Activated CD4-positive, alpha-beta T cell treated with anti-CD3 and anti-CD28 coated beads, Interleukin-2, amount 50 U/mL, for 4 hours (primary cell): ENCODE data around the gene NRIP1.

Experiments used
- DNase-seq, 2 experiments: peaks; one replicate each; pipeline ENCODE4 v3.0.0-alpha.2; 2020

Gene NRIP1

DNA sequence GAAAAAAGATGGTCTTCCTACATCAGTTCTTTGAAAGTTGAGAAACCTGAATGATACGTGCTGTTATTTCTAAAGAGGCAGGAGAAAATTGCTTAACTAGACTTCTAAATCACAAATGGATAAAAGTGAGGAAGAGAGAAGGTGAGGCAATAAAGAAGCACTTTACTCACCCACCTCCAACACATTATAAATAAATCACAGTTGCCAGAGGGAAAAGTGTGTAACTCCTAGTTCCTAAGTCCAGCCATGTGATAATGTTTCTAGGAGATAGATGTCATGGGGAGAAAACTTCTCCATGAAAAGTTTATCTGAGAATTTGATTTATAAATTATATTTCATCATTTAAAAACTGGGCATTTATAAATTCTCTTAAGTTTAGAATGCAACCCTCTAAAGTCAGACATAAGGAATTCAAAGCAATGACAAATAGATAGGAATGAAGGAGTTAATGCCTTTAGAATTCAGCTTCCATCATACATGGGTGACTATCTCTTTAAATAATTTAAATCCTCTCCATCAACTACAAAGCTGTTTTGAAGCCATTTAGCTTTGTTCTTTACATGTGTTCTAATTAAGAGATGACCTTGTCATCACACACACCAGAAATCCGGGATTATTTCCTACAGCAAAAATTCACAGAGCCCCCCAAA lies 60.0 kb downstream of the NRIP1 start:
- no peak for DNase-seq

DNA sequence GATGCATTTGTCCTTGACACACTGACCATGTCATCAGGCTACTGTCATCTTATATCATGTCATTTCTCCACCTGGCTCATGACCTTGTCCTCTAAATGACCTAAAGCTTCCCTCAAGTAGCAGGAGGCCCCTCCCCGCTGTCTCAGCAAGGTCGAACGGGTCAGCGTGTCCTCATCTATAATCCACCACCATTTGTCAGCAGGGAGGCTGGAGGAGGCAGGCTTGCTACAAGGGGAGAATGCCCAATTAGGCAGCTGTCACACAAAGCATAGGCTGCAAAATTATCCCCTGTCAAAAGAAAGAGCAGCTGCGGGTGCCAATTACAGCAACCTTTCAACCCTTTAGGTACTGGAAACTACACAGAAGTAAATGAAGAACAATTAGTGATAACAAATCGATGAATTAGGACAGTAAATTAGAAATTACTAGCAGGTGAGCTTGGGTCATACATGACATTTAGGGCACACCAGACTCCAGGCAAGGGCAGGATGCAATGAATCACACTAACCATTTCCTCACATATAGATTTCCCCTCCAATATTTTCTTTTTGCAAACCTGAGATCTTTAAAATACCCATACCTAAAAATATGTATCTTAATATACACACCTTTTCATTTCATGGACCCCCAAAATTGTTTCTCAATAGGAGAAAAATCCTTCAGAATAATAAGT lies 61.2 kb downstream of the NRIP1 start:
- no peak for DNase-seq

DNA sequence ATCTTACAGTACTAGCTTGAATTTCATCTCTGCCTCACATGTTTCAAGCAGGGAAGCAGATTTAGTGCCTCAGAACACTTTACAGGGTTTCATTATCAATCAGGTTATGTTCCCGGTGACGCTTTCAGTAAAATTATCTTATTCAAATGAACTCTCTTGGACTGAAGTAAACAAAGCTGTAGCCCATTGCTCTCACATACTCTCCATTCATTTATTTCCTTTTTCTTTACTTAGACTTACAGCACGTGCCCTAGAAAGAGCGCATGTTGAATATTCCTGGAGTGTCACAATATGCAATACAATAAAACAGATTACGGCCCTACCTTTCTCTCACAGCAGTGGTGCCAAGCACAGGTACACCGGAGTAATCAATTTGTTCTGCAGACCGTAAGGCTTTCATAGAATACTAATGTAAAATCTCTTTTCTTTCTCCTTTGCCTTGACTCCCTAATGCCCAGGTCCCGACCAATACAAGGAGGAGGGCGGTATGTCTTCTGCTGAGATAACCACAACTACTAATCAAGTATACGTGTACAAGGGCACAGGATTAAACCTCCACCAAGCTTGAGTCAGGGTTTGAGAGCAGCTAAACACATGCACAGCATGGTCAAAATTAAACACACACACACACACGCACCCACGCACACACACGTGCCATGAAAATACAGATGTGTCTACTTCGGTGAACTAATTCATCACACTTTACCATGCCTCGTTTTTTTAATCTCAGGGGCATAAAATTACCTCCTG lies 62.8 kb downstream of the NRIP1 start:
- no peak for DNase-seq

DNA sequence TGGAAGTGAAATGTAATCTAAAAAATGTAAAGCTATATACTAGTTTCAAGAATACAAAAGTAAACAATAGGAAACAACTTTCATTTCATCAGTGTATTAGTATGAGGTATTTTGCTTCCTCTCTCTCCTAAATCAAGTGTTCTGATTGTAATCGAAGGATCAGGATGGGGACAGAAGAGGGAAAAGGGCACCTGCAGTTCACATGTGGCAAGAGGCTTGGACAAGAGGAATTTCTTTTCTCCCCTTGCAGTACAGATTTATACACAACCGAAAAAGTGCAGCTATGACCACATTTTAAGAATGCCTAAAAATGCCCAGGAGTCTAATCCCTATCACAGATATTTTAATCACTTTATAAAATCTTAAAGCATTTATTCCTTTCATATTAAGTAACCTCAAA lies 63.7 kb downstream of the NRIP1 start:
- DNase-seq, result no peak

DNA sequence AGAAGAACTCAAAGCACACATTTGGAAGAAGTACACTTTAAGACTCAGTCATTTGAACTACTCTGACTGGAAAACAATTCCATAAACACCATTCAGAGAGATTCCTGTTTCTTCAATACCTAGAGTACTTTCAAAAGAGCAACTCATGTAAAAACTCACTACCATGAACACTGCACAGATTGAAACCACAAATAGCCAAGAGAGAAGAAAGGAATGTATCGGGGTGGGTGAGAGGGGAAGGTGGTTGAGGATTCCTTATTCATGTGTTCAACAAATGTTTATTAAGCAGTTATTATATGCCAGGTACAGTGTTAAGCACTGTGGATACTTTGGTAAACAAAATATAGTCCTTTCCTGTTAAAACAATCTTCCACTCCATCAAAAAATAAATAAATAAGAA lies 64.7 kb downstream of the NRIP1 start:
- DNase-seq, result no peak

DNA sequence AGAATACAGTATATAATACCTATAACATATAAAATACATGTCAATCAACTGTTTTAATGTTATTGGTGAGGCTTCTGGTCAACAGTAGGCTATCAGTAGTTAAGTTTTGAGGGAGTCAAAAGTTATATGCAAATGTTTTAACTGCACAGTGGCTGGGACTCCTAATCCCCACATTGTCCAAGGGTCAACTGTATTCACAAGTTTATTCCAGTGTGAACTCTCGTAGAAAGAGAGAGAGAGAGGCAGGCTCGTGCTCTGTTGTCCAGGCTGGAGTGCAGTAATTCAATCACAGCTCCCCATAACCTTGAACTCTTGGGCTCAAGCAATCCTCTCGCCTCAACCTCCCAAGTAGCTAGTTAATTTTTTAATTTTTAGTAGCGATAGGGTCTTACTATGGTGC lies 66.0 kb downstream of the NRIP1 start:
- DNase-seq, result no peak

DNA sequence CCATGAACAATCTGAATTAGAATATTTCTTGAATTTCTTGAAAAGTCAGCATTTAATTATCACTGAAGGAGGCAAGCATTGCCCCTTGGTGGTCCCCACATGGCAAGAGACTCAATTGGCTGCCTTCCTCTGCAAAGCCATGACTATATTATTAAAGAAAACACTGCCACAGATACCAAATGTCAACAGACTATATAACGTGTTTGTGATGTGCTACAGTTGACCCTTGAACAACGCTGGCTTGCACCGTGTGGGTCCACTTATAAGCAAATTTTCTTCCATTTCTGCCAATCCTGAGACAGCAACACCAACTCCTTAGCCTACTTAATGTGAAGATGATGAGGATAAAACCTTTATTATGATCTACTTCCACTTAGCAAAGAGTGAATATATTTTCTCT lies 66.5 kb downstream of the NRIP1 start:
- DNase-seq, result no peak

DNA sequence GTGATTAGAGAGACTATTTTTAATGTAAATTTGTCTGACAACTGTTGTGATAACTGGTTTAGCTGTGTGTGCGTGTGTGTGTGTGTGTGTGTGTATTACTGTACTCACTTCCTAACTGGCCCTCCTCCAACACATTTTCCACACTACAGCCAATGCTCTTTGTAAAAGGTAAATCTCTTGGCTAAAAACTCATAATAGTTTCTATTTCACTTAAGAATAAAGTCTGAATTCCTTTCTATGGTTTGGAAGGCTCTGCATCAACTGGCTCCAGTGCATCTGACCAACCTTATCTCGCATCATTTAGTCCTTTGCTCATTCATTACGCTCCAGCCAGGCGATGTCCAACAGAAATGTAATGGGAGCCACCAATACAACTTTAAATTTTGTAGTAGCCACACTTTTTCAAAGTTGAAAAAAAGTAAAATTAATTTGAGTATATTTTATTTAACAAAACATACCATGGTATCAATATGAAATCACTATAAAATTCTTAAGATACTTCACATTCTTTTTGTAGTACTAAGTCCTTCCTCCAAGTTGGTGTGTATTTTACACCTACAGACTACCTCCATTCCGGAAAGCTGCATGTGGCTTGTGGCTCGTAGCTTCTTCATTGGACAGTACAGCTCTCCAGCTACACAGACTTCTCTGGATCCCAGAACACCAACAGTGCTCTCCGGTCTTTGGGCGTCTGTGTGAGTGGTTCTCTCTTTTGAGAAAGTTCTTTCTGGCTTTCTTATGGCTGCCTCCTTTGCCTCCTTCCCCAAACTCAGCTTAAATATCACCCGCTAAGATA lies 68.9 kb downstream of the NRIP1 start:
- no peak for DNase-seq

DNA sequence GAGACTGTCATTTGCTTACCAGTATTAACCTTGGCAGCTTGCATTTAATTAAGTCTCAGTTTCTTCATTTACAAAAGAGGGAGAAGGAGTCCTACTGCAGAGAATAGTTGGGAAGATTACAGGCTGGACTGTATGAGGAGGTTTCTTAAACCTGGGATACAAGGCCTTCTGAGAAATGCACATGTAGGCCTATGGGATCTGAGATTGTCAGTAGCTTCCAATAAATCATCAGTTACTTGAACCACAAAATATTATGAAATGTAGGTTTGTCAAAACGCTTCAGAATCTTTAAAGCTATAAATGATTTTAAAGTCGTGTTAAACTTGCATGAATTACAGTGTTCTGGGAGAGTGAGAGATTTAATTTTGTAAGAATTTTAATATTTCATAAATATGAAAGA lies 69.6 kb downstream of the NRIP1 start:
- DNase-seq, result no peak

DNA sequence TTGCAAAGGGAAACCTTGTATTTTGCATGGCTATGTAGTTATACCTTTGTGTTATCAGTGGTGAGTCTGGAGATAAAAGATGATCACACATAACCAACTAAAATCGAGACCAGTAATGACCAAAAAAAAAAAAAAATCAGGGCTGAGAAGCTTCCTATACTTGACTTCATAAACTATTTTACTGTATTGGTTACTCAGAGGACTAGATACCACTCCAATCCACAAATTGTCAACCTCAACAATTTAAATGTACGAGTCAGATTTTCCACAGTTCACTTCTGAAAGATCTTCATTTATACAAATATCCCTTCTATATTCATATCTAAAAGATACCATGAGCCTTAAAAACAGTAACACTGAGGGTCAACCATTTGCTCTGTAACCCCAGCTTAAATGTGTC lies 71.7 kb downstream of the NRIP1 start:
- no peak for DNase-seq

DNA sequence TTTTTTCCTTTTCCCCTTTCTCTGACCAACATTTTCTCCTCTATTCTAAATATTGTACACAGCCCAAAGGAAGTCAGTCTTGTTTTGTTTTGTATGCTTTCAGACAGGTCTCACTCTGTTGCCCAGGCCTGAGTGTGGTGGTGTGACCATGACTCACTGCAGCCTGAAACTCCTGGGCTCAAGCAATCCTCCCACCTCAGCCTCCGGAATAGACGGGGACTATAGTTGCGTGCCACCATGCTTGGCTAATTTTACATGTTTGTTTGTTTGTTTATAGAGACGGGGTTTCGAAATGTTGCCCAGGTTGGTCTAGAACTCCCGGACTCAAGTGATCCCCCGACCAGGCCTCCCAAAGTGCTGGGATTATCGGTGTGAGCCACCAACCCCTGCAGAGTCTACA lies 72.8 kb downstream of the NRIP1 start:
- DNase-seq, result no peak

DNA sequence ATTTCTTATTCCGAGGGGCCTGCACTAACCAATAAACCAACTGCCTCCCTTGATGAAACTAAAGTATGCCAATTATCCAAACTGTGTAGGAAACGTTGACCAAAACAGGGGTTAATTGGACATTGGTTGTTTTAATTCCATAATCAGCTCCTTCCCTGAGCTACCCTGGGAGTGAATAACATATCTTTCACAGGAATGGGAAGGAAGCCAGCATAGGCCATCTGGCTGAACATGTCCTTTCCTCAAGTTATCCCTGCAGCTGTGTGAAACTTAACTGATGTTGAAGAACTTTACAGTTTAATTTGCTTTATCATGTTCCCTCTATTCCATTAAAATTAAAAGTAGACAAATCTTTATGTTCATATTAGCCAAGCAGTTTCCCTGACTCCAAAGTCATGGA lies 75.4 kb downstream of the NRIP1 start:
- no peak for DNase-seq

DNA sequence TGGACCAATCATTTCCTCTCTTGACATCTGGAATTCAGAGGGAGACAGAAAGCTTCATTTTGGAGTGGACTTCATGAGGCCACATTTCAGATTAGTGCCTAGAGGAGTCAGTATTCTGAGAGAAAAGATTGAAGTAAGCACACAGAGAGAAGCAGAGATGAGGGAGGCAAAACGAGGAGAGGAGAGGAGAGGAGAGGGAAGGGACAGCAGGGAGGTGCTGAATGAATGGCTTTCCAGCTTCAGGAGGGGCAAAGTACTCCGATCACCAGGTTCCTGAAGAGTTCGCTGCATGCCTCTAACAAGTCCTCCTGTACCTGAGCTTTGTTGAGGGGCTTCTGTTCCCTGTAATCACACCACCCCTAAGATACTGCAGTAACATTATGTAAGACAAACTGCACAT lies 76.0 kb downstream of the NRIP1 start:
- no peak for DNase-seq

DNA sequence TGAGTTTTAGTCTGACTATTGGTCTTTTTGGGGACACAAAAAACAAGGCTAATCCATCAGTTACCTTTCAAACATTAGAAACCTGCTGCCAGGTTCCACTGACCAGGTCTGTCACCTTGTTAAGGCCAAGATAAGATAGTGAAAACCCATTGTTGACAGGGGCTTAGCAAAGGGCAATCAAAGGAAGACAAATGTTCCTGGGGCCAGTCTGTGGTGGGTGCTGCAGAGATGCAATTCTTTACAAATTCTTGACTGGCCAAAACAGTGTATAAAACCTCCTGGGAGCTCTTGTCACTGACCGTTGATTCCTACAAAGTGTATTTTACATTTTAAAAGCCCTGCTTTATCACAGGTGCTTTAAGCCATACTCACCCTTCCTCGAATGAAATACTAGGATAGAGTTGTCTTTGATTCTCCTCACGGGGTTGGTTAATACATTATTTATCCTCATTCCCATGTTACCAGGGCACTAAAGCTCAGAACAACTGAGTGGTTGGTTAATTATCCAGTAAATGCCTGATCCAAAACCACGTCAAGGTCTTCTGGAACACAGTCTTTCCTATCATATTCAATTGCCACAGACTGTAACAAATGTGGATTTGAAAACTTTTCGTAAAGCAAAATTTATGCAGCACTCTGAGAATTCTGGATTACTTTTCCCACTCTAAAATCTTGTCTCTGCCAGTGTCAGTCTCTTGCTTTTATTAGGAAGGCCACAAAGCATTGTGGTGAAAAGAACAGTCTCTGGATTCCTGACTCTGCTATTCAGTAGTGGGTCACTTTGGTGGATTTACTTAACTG lies 77.2 kb downstream of the NRIP1 start:
- DNase-seq, result no peak

DNA sequence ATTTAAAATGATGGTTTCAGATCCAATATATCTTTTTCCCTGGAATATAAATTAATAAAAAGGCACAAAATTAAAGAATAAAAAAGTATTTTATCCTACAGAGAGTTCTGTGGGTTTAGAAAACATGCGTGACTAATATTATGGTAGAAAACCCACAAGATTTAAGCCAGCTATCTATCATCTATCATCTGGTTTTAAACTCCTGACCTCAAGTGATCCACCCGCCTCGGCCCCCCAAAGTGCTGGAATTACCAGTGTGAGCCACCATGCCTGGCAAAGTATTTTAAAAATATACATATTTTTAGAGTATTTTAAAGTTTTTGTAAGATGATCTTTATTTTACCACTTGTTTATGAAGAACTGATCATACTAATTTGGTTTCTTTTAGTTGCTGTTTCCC lies 79.5 kb downstream of the NRIP1 start:
- no peak for DNase-seq

DNA sequence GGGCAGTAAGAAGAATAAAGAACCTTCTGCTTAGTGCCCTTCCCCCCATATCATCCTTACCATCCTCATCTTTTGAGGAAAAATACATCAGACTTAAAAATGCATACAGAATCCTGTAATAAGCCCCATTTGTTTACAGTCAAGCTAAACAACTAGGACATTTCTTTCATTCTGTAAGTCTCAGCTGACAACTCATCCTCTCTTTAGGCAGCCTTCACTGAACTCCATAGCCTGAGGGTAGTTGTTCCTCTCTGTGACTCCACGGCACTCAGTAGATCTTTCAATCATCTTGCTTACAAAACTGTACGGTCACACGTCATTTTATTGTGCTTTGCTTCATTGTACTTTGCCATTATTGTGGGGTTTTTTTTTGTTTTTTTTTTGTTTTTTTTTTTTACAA lies 82.5 kb downstream of the NRIP1 start:
- DNase-seq, result no peak

DNA sequence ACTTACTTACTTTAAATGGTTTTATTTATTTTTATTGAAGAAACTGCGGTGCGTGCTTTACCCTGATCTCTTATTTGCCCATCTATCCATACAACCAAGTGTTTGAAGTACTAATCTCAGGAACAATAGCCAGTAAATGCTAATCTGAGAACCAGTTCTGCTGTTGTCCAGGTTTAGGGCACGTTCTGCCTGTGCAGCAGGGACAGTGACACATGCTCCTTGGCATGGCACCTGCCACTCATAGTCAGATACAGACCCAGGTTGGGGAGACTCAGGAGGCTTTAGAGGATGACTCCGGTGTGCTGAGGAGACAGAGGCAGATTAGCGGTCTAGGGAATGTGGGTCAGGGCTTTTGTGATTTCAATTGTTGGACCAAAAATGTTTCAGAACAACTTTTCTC lies 83.6 kb downstream of the NRIP1 start:
- no peak for DNase-seq

DNA sequence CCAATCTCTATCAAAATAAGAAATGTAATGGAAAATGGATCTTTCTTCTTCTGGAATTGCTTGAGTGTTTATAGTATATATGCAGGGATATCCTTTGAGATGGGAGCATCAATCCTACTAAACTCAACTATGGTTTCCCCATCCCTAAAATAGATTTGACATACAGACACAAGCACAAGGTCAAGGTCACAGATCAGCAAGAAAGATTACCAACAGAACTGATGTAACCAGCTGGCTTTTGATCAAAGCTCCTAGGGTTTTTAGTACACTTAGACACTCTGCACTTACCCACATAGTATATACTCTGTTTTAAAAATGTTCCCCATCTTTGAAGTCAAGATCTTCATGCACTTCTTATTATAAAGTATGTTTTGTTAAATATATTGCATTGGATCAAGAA lies 85.5 kb downstream of the NRIP1 start:
- DNase-seq, result no peak

DNA sequence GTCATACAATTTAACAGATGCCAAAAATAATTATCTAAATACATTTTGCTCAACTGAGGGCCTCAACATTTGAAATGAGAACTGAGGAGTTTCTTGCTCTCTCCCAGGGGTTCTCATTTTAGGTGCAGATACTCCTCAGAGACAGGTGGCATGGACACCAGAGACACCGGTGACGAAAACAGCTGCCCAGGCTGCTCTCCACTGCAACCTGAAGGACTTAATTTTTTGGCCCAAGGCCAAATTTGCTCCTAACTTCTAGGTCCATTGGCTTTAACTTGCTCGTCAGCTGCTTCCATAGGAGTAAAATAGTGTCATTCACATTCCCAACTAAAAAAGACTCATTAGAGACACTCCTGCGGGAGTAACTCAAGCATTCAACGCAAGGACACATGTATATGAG lies 87.0 kb downstream of the NRIP1 start:
- DNase-seq, result no peak

DNA sequence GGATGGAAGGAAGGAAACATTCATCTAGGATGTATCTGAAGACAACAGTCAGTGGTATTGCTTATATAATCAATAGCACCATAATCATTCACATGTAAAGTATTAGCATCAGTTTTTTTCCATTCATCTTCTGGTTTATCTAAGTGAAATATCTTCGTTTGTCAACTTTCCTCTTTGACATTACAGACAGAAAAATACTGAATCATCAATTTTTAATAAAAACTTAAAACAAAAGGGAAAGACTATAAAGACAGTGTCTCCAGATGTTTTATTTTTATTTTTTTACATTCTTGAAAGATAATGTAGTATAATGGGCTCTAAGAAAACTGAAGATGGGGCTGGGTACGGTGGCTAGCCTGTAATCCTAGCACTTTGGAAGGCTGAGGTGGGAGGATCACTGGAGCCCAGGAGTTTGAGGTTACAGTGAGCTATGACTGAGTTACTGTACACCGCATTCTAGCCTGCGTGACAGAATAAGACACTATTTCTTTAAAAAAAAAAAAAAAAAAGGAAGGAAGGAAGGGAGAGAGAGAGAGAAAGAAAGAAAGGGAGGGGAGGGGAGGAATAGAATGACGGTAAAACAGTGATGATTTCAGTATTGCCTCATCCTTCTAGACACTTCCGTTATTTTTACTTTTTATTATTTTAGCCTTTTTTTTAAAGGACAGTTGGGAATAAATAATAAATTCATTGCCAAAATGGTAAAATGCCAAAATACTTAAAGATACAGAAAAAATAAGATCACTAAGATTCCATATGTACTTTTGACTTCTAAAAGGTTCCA lies 89.5 kb downstream of the NRIP1 start:
- no peak for DNase-seq

DNA sequence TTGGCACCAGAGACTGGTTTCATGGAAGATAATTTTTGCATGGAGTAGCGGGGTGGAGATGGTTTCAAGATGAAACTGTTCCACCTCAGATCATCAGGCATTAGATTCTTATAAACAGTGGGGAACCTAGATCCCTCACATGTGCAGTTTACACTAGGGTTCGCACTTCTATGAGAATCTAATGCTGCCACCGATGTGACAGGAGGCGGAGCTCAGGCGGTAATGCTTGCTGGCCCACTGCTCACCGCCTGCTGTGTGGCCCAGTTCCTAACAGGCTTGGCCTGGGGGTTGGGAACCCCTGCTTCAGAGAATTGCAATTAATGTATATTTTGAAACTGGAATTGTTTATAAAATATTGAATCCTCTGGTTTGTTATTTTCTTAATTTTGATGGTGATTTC lies 92.1 kb downstream of the NRIP1 start:
- no peak for DNase-seq

DNA sequence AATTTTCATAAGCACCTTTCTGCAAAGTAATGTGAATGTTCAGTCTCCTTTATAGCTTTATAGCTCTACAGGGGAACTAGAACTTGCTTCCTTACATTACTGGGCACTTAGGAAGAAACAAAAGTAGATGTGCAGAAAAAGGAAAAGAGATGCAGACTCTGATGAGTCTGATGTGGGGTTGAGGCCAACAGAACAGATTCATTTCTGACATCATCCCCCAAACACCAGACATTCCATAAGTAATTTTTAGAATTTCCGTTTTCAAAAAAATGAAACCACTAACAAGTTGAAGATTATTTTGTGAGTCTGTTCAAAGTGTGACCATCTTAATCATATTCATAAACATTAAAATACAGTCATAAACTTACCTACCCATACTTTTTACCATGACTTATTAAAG lies 96.0 kb downstream of the NRIP1 start:
- no peak for DNase-seq
